Measurements from ENCODE around the gene DAZAP1. TPM values are rescaled to one million over a fixed set of nuclear protein-coding genes. Genes with fewer than 3 reads are reported as not detected.

Gene DAZAP1
- total RNA-seq, 2 donors from 2014 or later, result 34.9 to 76.9 TPM

GRCh38 chr19:1412995-1413800 is 5.8 kb downstream of the DAZAP1 start:
- Histone ChIP-seq H3K27ac (no peak overlapping the region), H3K27me3 (replicated peaks; ENCODE audit: insufficient read depth) (no peaks in the 10 kb centered on the region), H3K36me3 (peaks cover 4% of the 10 kb centered on the region), H3K9me3 (no peaks in the 10 kb centered on the region), H3K4me1 (ENCODE audit: control insufficient read depth in 1 of 2, low read depth in 2 of 2) (peaks cover 48 to 80% of the 10 kb centered on the region in 2 donors), H3K4me3 (no peak overlapping the region)
- no peak for DNase-seq (ENCODE audit: low spot score)
- TF ChIP-seq CTCF (IDR thresholded peaks at IDR 0.05), result no peak
- ATAC-seq (ENCODE audit: insufficient number of reproducible peaks, low FRiP score, low read depth), result no peak

GRCh38 chr19:1416014-1416841 is 8.8 kb downstream of the DAZAP1 start:
- no peak for ATAC-seq (ENCODE audit: insufficient number of reproducible peaks, low FRiP score, low read depth)
- peak overlapping the region; percentile 50 for H3K4me3 ChIP-seq
- H3K27me3 ChIP-seq (replicated peaks; ENCODE audit: insufficient read depth), result no peaks in the 10 kb centered on the region
- no peak for TF ChIP-seq CTCF (IDR thresholded peaks at IDR 0.05)
- peaks cover 30% of the 10 kb centered on the region for H3K36me3 ChIP-seq
- H3K4me1 ChIP-seq (ENCODE audit: control insufficient read depth in 1 of 2, low read depth in 2 of 2), result peaks cover 26 to 55% of the 10 kb centered on the region in 2 donors
- peak overlapping the region; percentile 77 to 78 for H3K27ac ChIP-seq
- DNase-seq (ENCODE audit: low spot score), result no peak
- H3K9me3 ChIP-seq, result no peaks in the 10 kb centered on the region

- DNase-seq (ENCODE audit: low spot score) (no peak), ATAC-seq (ENCODE audit: insufficient number of reproducible peaks, low FRiP score, low read depth) (no peak)
- Histone ChIP-seq H3K27me3 (replicated peaks; ENCODE audit: insufficient read depth) (no peaks in the 10 kb centered on the region), H3K27ac (peak overlapping the region in 1 of 2 donors; percentile 77), H3K4me3 (no peak overlapping the region), H3K36me3 (peaks cover 39% of the 10 kb centered on the region), H3K9me3 (no peaks in the 10 kb centered on the region), H3K4me1 (ENCODE audit: control insufficient read depth in 1 of 2, low read depth in 2 of 2) (peaks cover 20 to 46% of the 10 kb centered on the region in 2 donors)
- no peak for TF ChIP-seq CTCF (IDR thresholded peaks at IDR 0.05)
Measured at GRCh38 chr19:1417145-1417544, 9.8 kb downstream of the DAZAP1 start.

GRCh38 chr19:1417681-1418495 is 10.5 kb downstream of the DAZAP1 start:
- DNase-seq (ENCODE audit: low spot score), result no peak
- H3K36me3 ChIP-seq, result peaks cover 46% of the 10 kb centered on the region

More at GRCh38 chr19:1417681-1418495, 10.5 kb downstream of the DAZAP1 start:
- H3K4me1 ChIP-seq (ENCODE audit: control insufficient read depth in 1 of 2, low read depth in 2 of 2), result peaks cover 20 to 38% of the 10 kb centered on the region in 2 donors
- no peaks in the 10 kb centered on the region for H3K9me3 ChIP-seq
- no peak overlapping the region for H3K4me3 ChIP-seq
- ATAC-seq (ENCODE audit: insufficient number of reproducible peaks, low FRiP score, low read depth), result no peak
- no peak overlapping the region for H3K27ac ChIP-seq
- no peak for TF ChIP-seq CTCF (IDR thresholded peaks at IDR 0.05)
- no peaks in the 10 kb centered on the region for H3K27me3 ChIP-seq (replicated peaks; ENCODE audit: insufficient read depth)

Data from thoracic aorta (tissue), 2 donors.